AG09319 (cell line): ENCODE measurements around the gene NKTR.
A peak's percentile ranks its signal among the peaks of the same experiment; 100 is the strongest.

Source experiments
- DNase-seq: peaks from one replicate; pipeline ENCODE4 v3.0.0-alpha.2; 2010; ENCODE audit warnings: low read depth; ENCODE audit errors: extremely low read depth
- CTCF ChIP-seq: IDR thresholded peaks from 2 replicates; pipeline ENCODE4 v1.5.1; 2011; ENCODE audit warnings: low read depth, mild to moderate bottlenecking, inconsistent platforms, low read length, moderate library complexity

Gene NKTR

GRCh38 chr3:42612928-42613327 is 12.4 kb downstream of the NKTR start:
- no peak for TF ChIP-seq CTCF
- no peak for DNase-seq

GRCh38 chr3:42613462-42613861 is 13.0 kb downstream of the NKTR start:
- DNase-seq, result no peak
- peak; percentile 22 for TF ChIP-seq CTCF

GRCh38 chr3:42631620-42632019 is 31.1 kb downstream of the NKTR start:
- DNase-seq, result no peak
- TF ChIP-seq CTCF, result no peak

GRCh38 chr3:42632146-42632545 is 31.7 kb downstream of the NKTR start:
- no peak for TF ChIP-seq CTCF
- no peak for DNase-seq

GRCh38 chr3:42633544-42633943 is 33.1 kb downstream of the NKTR start:
- no peak for DNase-seq
- no peak for TF ChIP-seq CTCF

GRCh38 chr3:42635111-42635510 is 34.6 kb downstream of the NKTR start:
- DNase-seq, result no peak

GRCh38 chr3:42637001-42637400 is 36.5 kb downstream of the NKTR start:
- no peak for TF ChIP-seq CTCF

More at GRCh38 chr3:42635111-42635510, 34.6 kb downstream of the NKTR start:
- no peak for TF ChIP-seq CTCF

More at GRCh38 chr3:42637001-42637400, 36.5 kb downstream of the NKTR start:
- DNase-seq, result no peak
